GM12892 (cell line): Measurements from ENCODE around the gene CXCL8.

Source experiments
- POLR2A ChIP-seq: IDR thresholded peaks from 2 replicates; pipeline ENCODE4 v1.6.1; 2011; ENCODE audit warnings: low read depth, low read length, control low read depth
- POLR2AphosphoS5 ChIP-seq: IDR thresholded peaks from 2 replicates; pipeline ENCODE4 v1.6.1; 2011; ENCODE audit warnings: low read depth, low read length, control low read depth

DNA sequence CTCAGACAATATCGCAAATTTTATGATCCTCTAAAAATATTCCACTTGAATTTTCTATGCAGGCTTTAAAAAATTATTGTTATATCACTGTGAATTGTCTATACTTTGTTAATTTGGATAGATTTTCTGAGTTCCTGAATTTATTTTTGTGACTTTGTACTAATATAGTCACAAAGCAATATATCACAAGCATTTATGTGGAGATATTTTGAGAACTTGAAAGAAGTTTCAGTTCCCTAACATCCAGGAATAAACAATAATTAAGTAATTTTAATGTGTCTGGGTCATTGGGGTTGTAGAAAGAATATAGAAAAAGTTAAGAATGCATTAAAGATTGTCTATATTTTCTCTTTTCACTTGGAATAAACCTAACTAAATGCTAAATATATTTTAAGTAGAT is 32.0 kb downstream of the CXCL8 start:
- TF ChIP-seq POLR2AphosphoS5: no peak
- TF ChIP-seq POLR2A: no peak
